HepG2 (cell line): ENCODE measurements around the gene ARMH2. TPM values are rescaled to one million over a fixed set of nuclear protein-coding genes. Genes with fewer than 3 reads are reported as not detected.

Experiments used
- ATAC-seq: fragments of 200-7000 bp; cut with Tn5 transposase; 3 replicates; pipeline ENCODE4 v1.9.1; 2020; ENCODE audit warnings: mild to moderate bottlenecking, moderate library complexity
- BruUV-seq: library from RNA; stranded (reverse); fragments of 400-500 nt; replicated peaks from 2 replicates; lab custom pipeline; 2021; lab: Mats Ljungman, UMichigan
- CTCF ChIA-PET: fragments of 300-600 bp; formaldehyde crosslinking; extraction: SDS; loops from one replicate; lab custom pipeline; 2021; ENCODE audit warnings: low total read pairs, inconsistent platforms, low intra/inter-chr PET ratio; lab: Yijun Ruan, JAX
- POLR2A ChIA-PET: fragments of 350-600 bp; sonication (Branson Sonifier 250); formaldehyde crosslinking; loops from one replicate; lab custom pipeline; 2020; ENCODE audit warnings: antibody characterized with exemption, inconsistent platforms; lab: Yijun Ruan, JAX
- DNase-seq: peaks from one replicate; pipeline ENCODE4 v3.0.0-alpha.2; 2015; ENCODE audit warnings: low spot score
- FAIRE-seq: peaks from 3 replicates; lab custom pipeline; 2011; peaks lifted over from hg19 to GRCh38; lab: Jason Lieb, UNC
- H2AFZ ChIP-seq: one replicate; pipeline ENCODE4 v1.6.1; 2011; ENCODE audit warnings: low read length, inconsistent platforms
- H3K27ac ChIP-seq: fragments of 300-600 bp; 3 replicates; pipeline ENCODE4 v1.8.0; 2011; ENCODE audit warnings: mixed run types, mild to moderate bottlenecking, mixed read lengths, low read length, inconsistent platforms; ENCODE audit not compliant: insufficient read depth; ENCODE audit errors: extremely low read length
- H3K27me3 ChIP-seq, 2 experiments: fragments of 200-600 bp in 1 of 2; 2 replicates in 1 of 2; 3 replicates in 1 of 2; pipeline versions ENCODE4 v1.6.0 to v1.8.0; 2011; ENCODE audit warnings: low read length in 2 of 2, mild to moderate bottlenecking in 2 of 2, moderate library complexity in 2 of 2, inconsistent platforms in 1 of 2; ENCODE audit not compliant: insufficient read depth in 2 of 2, control insufficient read depth in 1 of 2
- H3K36me3 ChIP-seq, 2 experiments: fragments of 200-600 bp in 1 of 2; replicated peaks in 1 of 2; 2 replicates in 1 of 2; 3 replicates in 1 of 2; pipeline versions ENCODE4 v1.5.1 to v1.8.0; 2011; ENCODE audit warnings: low read length in 2 of 2, inconsistent platforms in 1 of 2; ENCODE audit not compliant: insufficient read depth in 2 of 2, control insufficient read depth in 1 of 2
- H3K4me1 ChIP-seq: 2 replicates; pipeline ENCODE4 v1.5.1; 2012; ENCODE audit warnings: low read length, inconsistent platforms; ENCODE audit not compliant: insufficient read depth
- H3K4me2 ChIP-seq: 2 replicates; pipeline ENCODE4 v1.6.0; 2011; ENCODE audit warnings: low read depth, low read length, inconsistent platforms
- H3K4me3 ChIP-seq, 3 experiments: fragments of 200-600 bp in 1 of 3; sonication (generic), shearing (Covaris generic) in 1 of 3; replicated peaks in 1 of 3; 2 replicates each; pipeline ENCODE4 v1.5.1; 2011 to 2016; ENCODE audit warnings: low read length in 3 of 3, inconsistent platforms in 2 of 3, low read depth in 2 of 3, mild to moderate bottlenecking in 2 of 3, control low read depth in 1 of 3, mixed read lengths in 1 of 3; ENCODE audit not compliant: insufficient read depth in 1 of 3
- H3K79me2 ChIP-seq: one replicate; pipeline ENCODE4 v1.6.1; 2011; ENCODE audit warnings: low read length, inconsistent platforms; ENCODE audit not compliant: insufficient read depth
- H3K9ac ChIP-seq: 2 replicates; pipeline ENCODE4 v1.6.0; 2011; ENCODE audit warnings: mild to moderate bottlenecking, low read depth, low read length, inconsistent platforms; ENCODE audit not compliant: insufficient read depth
- H3K9me3 ChIP-seq: 2 replicates; pipeline ENCODE4 v1.5.1; 2012; ENCODE audit warnings: mild to moderate bottlenecking, low read length
- H4K20me1 ChIP-seq: 2 replicates; pipeline ENCODE4 v1.6.0; 2011; ENCODE audit warnings: inconsistent platforms, mild to moderate bottlenecking, low read length, moderate library complexity; ENCODE audit not compliant: insufficient read depth
- ATRX ChIP-seq: sonication (generic); formaldehyde crosslinking; IDR thresholded peaks from 2 replicates; pipeline ENCODE4 v1.4.0; 2020; ENCODE audit warnings: missing genetic modification reagents, borderline replicate concordance
- CBFB ChIP-seq: sonication (generic); formaldehyde crosslinking; IDR thresholded peaks from 2 replicates; pipeline ENCODE4 v1.4.0; 2020; ENCODE audit warnings: missing genetic modification reagents
- KDM5A ChIP-seq: fragments of 200-600 bp; sonication (generic); IDR thresholded peaks from 2 replicates; pipeline ENCODE4 v1.7.0; 2018; ENCODE audit warnings: antibody characterized with exemption, mild to moderate bottlenecking, low read length, borderline replicate concordance
- ONECUT2 ChIP-seq: sonication (generic); formaldehyde crosslinking; IDR thresholded peaks from 2 replicates; pipeline ENCODE4 v1.4.0; 2020; ENCODE audit warnings: missing genetic modification reagents
- SETDB1 ChIP-seq: sonication (generic); formaldehyde crosslinking; IDR thresholded peaks from 2 replicates; pipeline ENCODE4 v1.5.1; 2020; ENCODE audit warnings: missing genetic modification reagents, mild to moderate bottlenecking, borderline replicate concordance
- SOX13 ChIP-seq, 3 experiments: fragments of 450-650 bp in 1 of 3; sonication (generic) in 1 of 3; formaldehyde crosslinking in 1 of 3; IDR thresholded peaks in 2 of 3; conservative IDR thresholded peaks in 1 of 3; 2 replicates each; pipeline versions ENCODE4 v1.5.0 to v1.6.1; 2016 to 2020; ENCODE audit warnings: antibody characterized with exemption in 1 of 3, mild to moderate bottlenecking in 1 of 3, missing compliant biosample characterization in 1 of 3, missing genetic modification reagents in 1 of 3, moderate library complexity in 1 of 3
- SP140L ChIP-seq: sonication (generic); formaldehyde crosslinking; IDR thresholded peaks from 2 replicates; pipeline ENCODE4 v1.4.0; 2020; ENCODE audit warnings: missing genetic modification reagents, borderline replicate concordance
- ZNF607 ChIP-seq: sonication (generic); formaldehyde crosslinking; IDR thresholded peaks from 2 replicates; pipeline ENCODE4 v1.5.1; 2020; ENCODE audit warnings: missing genetic modification reagents, mild to moderate bottlenecking, borderline replicate concordance
- WGBS: methylation state at CpG from one replicate; pipeline ENCODE4 v1.1.6; 2017; ENCODE audit warnings: low lambda C conversion rate; 5-methylcytosine and 5-hydroxymethylcytosine counted together
- in situ Hi-C: cut with HindIII; loops from 2 replicates; pipeline ENCODE4 v1.10.0; 2017; ENCODE audit warnings: low pct_unique_long_range_greater_than_20kb; ENCODE audit not compliant: extremely low pct_ligation_motif_present
- intact Hi-C: fragments of 100-400 bp; cut with micrococcal nuclease; formaldehyde crosslinking; loops from one replicate; pipeline ENCODE4 v1.10.0; 2022; ENCODE audit not compliant: unreplicated experiment
- polyA plus RNA-seq, 8 experiments: library from polyadenylated mRNA; depleted of rRNA in 3 of 8; stranded (reverse) in 7 of 8; unstranded in 1 of 8; fragments of >200 nt; fragmentation: Illumina TruSeq in 4 of 8; extraction: Trizol in 4 of 8; gene quantifications; 2 replicates each; pipeline versions ENCODE4 v1.2.1 to v1.2.3, GENCODE V29; 2011 to 2016; ENCODE audit warnings: low read depth in 4 of 8, missing spikeins in 1 of 8, mixed read lengths in 1 of 8; ENCODE audit not compliant: insufficient read depth in 1 of 8
- total RNA-seq, 5 experiments: library from RNA; depleted of rRNA; stranded (reverse); fragments of >200 nt; fragmentation: Illumina TruSeq; extraction: Trizol; gene quantifications; 2 replicates each; pipeline ENCODE4 v1.2.3, GENCODE V29; 2016; ENCODE audit warnings: low read depth in 1 of 5
- TF ChIP-seq, protein P1 (sequence below): sonication (generic); formaldehyde crosslinking; conservative IDR thresholded peaks from 2 replicates; pipeline ENCODE4 v1.8.0; 2022; ENCODE audit warnings: low read depth, missing genetic modification reagents
- TF ChIP-seq, protein P2 (sequence below): sonication (generic); formaldehyde crosslinking; IDR thresholded peaks from 2 replicates; pipeline ENCODE4 v1.4.0; 2020; ENCODE audit warnings: missing genetic modification reagents
- TF ChIP-seq, protein P3 (sequence below): sonication (generic); formaldehyde crosslinking; IDR thresholded peaks from 2 replicates; pipeline ENCODE4 v1.4.0; 2020; ENCODE audit warnings: mild to moderate bottlenecking, missing genetic modification reagents

ARMH2 gene
- total and polyA plus RNA-seq, 2 of the 13 experiments (the other 11 are each of a cell fraction or from before 2014, with no cell fraction given), result not detected

DNA sequence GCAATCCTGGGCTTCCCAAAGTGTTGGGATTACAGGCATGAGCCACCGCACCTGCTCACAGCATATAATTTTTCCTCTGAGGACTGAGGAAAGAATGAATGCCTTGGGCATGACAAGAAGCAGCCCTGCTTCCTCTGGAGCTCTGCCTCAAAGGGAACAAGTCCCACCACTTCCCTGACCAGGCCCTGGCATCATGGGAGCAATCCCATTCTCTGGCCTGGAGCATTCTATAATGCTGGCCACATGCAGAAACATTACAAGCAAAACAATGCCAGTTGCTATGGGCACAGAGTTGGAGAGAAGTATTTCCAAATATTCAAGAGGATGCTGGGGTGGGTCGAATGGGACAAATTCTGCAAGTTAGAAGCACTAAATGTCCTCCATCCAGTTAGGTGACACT lies 41.5 kb upstream of the ARMH2 start:
- Histone ChIP-seq H3K4me2 (no peak overlapping the region), H3K9ac (no peak overlapping the region), H2AFZ (no peak overlapping the region), H3K36me3 (no peaks in the 10 kb centered on the region), H3K27me3 (peaks cover 0 to 15% of the 10 kb centered on the region in 2 experiments; a peak in 2 of 5 replicates), H3K27ac (no peak overlapping the region), H4K20me1 (no peaks in the 10 kb centered on the region), H3K79me2 (no peaks in the 10 kb centered on the region), H3K4me3 (no peak overlapping the region), H3K9me3 (no peaks in the 10 kb centered on the region), H3K4me1 (peaks cover 14% of the 10 kb centered on the region)
- DNase-seq, result no peak
- no TSS peak for BruUV-seq
- ATAC-seq, result no peak
- ChIA-PET POLR2A (no interaction called here), CTCF (no interaction called here)
- no peak for TF ChIP-seq CBFB (CRISPR knock-in tag)
- TF ChIP-seq KDM5A, result no peak
- no peak for TF ChIP-seq SETDB1 (CRISPR knock-in tag)
- TF ChIP-seq ATRX (CRISPR knock-in tag), result no peak
- no peak for TF ChIP-seq SOX13 (IDR thresholded peaks at IDR 0.05)
- no peak for TF ChIP-seq SOX13 (CRISPR knock-in tag; conservative IDR thresholded peaks at IDR 0.05 in 1 of 2, IDR thresholded peaks at IDR 0.05 in 1 of 2)
- TF ChIP-seq, protein P1, sequence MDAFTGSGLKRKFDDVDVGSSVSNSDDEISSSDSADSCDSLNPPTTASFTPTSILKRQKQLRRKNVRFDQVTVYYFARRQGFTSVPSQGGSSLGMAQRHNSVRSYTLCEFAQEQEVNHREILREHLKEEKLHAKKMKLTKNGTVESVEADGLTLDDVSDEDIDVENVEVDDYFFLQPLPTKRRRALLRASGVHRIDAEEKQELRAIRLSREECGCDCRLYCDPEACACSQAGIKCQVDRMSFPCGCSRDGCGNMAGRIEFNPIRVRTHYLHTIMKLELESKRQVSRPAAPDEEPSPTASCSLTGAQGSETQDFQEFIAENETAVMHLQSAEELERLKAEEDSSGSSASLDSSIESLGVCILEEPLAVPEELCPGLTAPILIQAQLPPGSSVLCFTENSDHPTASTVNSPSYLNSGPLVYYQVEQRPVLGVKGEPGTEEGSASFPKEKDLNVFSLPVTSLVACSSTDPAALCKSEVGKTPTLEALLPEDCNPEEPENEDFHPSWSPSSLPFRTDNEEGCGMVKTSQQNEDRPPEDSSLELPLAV (CRISPR knock-in tag), result no peak
- no peak for TF ChIP-seq ONECUT2 (CRISPR knock-in tag)
- TF ChIP-seq, protein P2, sequence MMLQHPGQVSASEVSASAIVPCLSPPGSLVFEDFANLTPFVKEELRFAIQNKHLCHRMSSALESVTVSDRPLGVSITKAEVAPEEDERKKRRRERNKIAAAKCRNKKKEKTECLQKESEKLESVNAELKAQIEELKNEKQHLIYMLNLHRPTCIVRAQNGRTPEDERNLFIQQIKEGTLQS (CRISPR knock-in tag), result no peak
- TF ChIP-seq SP140L, result no peak
- no peak for TF ChIP-seq ZNF607
- TF ChIP-seq, protein P3, sequence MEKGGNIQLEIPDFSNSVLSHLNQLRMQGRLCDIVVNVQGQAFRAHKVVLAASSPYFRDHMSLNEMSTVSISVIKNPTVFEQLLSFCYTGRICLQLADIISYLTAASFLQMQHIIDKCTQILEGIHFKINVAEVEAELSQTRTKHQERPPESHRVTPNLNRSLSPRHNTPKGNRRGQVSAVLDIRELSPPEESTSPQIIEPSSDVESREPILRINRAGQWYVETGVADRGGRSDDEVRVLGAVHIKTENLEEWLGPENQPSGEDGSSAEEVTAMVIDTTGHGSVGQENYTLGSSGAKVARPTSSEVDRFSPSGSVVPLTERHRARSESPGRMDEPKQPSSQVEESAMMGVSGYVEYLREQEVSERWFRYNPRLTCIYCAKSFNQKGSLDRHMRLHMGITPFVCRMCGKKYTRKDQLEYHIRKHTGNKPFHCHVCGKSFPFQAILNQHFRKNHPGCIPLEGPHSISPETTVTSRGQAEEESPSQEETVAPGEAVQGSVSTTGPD, result no peak
- intact Hi-C loops, result no loop called here
- 53% methylated on average over 2 of the region's 2 CpGs for WGBS
- in situ Hi-C loops, result no loop called here
- no peak for FAIRE-seq
